ENCODE measurements around the gene CCNJ.
"Not testable (repeated sequence)": the region's sequence is repeated elsewhere in the genome, so short reads cannot be mapped to it uniquely, and the experiment has no call there.

Gene CCNJ

DNA sequence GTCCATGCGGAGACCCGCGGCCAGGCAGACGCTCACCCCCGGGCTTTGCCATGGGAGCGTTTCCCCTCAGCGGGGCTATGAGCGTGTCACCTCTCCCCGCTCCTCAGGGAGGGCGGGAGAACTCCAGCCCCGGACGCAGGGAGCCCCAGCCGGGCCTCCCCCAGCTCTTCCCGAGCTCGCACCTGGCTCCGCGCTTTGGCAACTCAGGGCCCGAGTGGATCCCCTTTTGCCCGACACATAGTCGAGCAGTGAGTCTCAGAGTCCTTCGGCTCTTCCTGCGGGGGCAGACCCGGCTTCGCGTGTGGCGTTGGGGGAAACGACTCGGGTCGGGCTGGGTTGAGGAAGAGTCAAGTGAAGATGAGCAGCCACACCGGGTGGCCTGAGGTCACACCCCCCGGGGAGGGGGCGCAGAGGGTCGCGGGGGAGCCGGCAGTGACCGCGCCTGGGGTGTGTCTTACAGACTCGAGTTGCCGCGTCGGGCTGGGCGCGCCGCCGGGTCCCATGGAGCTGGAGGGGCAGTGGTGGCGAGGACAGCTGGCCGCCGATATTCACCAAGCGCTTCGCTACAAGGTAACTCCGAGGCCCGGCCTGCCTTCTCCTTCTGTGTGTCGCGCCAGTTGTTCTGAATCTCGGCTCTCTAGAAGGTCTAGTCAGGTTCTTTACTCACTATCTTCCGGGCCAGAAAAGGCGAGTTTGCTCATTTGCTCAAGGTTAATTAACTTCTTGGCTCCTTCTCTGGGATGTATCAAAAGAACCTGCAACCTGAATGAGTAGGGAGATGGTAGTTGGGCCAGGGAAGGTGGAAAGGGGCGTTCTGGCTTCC, 721 bp downstream of the CCNJ start:
- TF ChIP-seq, protein P1, sequence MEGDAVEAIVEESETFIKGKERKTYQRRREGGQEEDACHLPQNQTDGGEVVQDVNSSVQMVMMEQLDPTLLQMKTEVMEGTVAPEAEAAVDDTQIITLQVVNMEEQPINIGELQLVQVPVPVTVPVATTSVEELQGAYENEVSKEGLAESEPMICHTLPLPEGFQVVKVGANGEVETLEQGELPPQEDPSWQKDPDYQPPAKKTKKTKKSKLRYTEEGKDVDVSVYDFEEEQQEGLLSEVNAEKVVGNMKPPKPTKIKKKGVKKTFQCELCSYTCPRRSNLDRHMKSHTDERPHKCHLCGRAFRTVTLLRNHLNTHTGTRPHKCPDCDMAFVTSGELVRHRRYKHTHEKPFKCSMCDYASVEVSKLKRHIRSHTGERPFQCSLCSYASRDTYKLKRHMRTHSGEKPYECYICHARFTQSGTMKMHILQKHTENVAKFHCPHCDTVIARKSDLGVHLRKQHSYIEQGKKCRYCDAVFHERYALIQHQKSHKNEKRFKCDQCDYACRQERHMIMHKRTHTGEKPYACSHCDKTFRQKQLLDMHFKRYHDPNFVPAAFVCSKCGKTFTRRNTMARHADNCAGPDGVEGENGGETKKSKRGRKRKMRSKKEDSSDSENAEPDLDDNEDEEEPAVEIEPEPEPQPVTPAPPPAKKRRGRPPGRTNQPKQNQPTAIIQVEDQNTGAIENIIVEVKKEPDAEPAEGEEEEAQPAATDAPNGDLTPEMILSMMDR (IDR thresholded peaks at IDR 0.05; ENCODE audit: low read depth, low read length) = no peak
- peak overlapping the region; percentile 81 for H3K4me3 ChIP-seq (ENCODE audit: low read depth, low read length)

DNA sequence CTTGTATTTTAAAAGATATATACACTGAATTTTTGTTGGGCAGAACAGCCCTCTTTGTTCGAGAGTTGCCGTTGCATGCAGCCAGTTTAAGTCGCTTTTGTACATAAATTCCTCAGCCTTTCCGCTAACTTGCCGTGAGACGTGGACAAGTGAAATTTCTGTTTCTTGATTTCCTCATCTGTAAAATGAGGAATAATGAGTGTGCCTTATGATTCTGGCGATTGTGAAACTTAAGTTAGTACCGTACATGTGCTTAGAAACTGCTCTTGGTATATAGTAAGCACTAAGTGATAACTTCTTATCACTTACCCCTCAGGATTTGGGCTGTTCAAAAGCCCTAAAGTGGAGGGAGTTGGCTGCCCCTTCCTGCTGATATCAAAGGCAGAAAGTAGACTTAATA, 1.4 kb downstream of the CCNJ start:
- TF ChIP-seq, protein P1 (IDR thresholded peaks at IDR 0.05; ENCODE audit: low read depth, low read length) = no peak
- H3K4me3 ChIP-seq (ENCODE audit: low read depth, low read length) = peak overlapping the region; percentile 81

DNA sequence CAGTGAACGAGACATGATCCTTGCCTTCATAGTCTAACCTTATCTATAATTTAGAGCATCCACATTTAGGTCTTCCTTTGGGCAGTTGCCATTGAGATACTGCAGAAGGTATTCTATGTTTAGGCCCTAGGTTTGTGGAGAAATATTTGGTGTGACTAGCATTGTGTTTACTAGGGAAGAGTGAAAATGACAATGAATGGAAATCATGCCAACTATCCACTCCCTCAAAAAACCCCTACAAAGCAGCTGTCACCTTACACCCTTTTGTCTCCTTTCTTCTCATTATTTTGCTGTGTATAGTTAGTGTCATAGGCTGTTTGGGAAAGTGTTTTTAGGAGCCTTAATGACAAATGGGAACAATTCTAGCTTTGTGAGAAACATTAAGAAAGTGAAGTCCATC, 3.2 kb downstream of the CCNJ start:
- no peak overlapping the region for H3K4me3 ChIP-seq (ENCODE audit: low read depth, low read length)

DNA sequence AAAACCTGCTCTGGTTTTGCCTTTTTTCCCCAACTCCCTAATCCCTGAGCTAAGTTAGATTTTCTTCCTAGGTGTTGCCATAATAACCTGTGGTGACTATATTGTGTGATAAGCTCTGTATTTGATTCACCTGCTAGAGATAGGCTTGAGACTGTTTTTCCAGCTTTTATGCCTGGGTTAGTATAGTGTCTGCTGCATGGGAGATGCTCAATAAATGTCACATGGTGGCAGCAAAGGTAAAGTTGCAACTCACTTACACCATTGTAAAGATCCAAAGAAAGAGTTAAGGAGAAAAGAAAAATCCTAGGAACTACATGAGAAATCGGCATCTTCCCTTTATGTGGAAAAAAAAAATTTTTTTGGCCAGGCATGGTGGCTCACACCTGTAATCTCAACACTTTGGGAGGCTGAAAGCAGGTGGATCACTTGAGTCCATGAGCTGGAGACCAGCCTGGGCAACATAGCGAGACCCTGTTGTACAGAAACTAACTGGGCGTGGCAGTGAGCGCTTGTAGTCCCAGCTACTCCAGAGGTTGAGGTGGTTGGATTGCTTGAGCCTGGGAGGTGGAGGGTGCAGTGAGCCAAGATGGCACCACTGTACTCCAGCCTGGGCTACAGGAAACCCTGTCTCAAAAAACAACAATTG, 3.7 kb downstream of the CCNJ start:
- no peak overlapping the region for H3K4me3 ChIP-seq (ENCODE audit: low read depth, low read length)
- TF ChIP-seq, protein P1 (IDR thresholded peaks at IDR 0.05; ENCODE audit: low read depth, low read length) = no peak

More for the DNA sequence above, 3.2 kb downstream of the CCNJ start:
- TF ChIP-seq, protein P1 (IDR thresholded peaks at IDR 0.05; ENCODE audit: low read depth, low read length) = no peak

DNA sequence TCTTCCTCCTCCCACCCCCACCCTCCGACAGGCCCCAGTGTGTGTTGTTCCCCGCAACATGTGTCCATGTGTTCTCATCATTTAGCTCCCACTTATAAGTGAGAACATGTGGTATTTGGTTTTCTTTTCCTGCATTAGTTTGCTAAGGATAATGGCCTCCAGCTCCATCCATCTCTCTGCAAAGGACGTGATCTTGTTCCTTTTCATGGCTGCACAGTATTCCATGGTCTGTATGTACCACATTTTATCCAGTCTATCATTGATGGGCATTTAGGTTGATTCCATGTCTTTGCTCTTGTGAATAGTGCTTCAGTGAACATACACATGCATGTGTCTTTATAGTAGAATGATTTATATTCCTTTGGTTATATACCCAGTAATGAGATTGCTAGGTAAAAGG, 4.5 kb downstream of the CCNJ start:
- H3K4me3 ChIP-seq (ENCODE audit: low read depth, low read length) = not testable (repeated sequence)

DNA sequence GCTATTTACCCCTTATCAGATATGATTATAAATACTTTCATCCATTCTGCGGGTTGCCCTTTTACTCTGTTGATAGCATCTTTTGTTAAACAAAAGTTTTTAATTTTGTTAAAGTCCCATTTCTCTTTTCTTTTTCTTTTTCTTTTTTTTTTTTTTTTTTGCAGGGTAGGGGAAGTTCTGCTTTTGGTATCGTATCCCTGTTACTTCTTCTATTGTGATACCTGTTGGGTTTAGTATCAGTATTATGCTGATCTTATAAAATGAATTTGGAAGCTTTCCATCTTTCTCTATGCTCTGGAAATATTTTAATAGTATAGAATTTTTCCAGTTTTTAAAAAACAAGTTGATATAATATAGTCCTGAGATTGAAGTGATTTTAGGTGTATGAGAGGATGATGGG, 6.0 kb downstream of the CCNJ start:
- TF ChIP-seq, protein P1 (IDR thresholded peaks at IDR 0.05; ENCODE audit: low read depth, low read length) = no peak
- no peak overlapping the region for H3K4me3 ChIP-seq (ENCODE audit: low read depth, low read length)

DNA sequence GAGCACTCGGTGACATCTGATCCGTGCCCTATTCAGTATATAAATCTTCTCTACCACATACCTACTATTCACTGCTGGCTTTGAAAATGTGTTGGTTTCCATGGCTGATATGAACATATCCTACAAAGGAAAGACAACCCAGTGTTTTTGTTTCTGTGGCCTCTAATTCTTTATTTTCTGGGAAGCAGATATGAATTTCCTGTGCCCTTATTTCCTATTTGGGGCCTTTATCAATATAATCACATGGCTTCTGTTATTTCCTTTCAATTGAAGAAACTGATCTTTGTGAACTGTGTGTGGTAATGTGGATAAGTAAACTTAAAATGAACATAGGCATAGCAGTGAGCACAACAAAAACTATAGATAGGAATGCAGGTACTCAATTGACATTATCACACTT, 10.6 kb downstream of the CCNJ start:
- TF ChIP-seq, protein P1 (IDR thresholded peaks at IDR 0.05; ENCODE audit: low read depth, low read length) = no peak
- H3K4me3 ChIP-seq (ENCODE audit: low read depth, low read length) = no peak overlapping the region

All from WI38 (cell line).